ENCODE data around the gene PRPF6. TPM values are rescaled to one million over a fixed set of nuclear protein-coding genes. Genes with fewer than 3 reads are reported as not detected.
A peak's percentile ranks its signal among the peaks of the same experiment; 100 is the strongest.

PRPF6 gene
- total and polyA plus RNA-seq, 2 of the 13 experiments (the other 11 are each of a cell fraction or from before 2014, with no cell fraction given) = 63.7 to 101 TPM

- TF ChIP-seq ZFYVE20 (CRISPR knock-in tag; IDR thresholded peaks at IDR 0.05; ENCODE audit: borderline replicate concordance, low read depth) (no peak), EP300 (IDR thresholded peaks at IDR 0.05; ENCODE audit: low read depth in 2 of 2, low read length in 2 of 2) (no peak; a peak in 1 of 4 replicates), EP300 (CRISPR knock-in tag; IDR thresholded peaks at IDR 0.05; ENCODE audit: borderline replicate concordance) (0 out of 2 replicates have a peak, but pooled peaks have one; percentile 37), ATM (IDR thresholded peaks at IDR 0.05; ENCODE audit: borderline replicate concordance) (no peak), PTBP1 (IDR thresholded peaks at IDR 0.05; ENCODE audit: low read depth, low read length, poor library complexity, severe bottlenecking) (peak; percentile 97), XBP1 (CRISPR knock-in tag; IDR thresholded peaks at IDR 0.05) (no peak), ZNF646 (CRISPR knock-in tag; IDR thresholded peaks at IDR 0.05) (no peak), ZNF740 (CRISPR knock-in tag; IDR thresholded peaks at IDR 0.05) (no peak), REXO4 (CRISPR knock-in tag; IDR thresholded peaks at IDR 0.05; ENCODE audit: borderline replicate concordance) (no peak), RBM39 (IDR thresholded peaks at IDR 0.05; ENCODE audit: low read depth, low read length, poor library complexity, severe bottlenecking) (peak; percentile 93), CERS6 (CRISPR knock-in tag; IDR thresholded peaks at IDR 0.05) (no peak), JUND (CRISPR knock-in tag; IDR thresholded peaks at IDR 0.05) (0 out of 2 replicates have a peak, but pooled peaks have one; percentile 48), MED13 (CRISPR knock-in tag; IDR thresholded peaks at IDR 0.05) (no peak), STAT5B (CRISPR knock-in tag; IDR thresholded peaks at IDR 0.05) (0 out of 2 replicates have a peak, but pooled peaks have one; percentile 65), ZNF121 (CRISPR knock-in tag; IDR thresholded peaks at IDR 0.05) (peak; percentile 61; the same call in 1 of the 2 replicates), NAIF1 (CRISPR knock-in tag; IDR thresholded peaks at IDR 0.05; ENCODE audit: borderline replicate concordance) (no peak), HCFC1 (IDR thresholded peaks at IDR 0.05; ENCODE audit: low read depth, low read length) (peak; percentile 7; the same call in 1 of the 2 replicates), ZBTB43 (CRISPR knock-in tag; conservative IDR thresholded peaks at IDR 0.05) (no peak; the same call in 1 of the 2 replicates), ZSCAN25 (CRISPR knock-in tag; IDR thresholded peaks at IDR 0.05) (peak; percentile 67), MED1 (CRISPR knock-in tag; IDR thresholded peaks at IDR 0.05) (peak; percentile 71), ZNF644 (CRISPR knock-in tag; IDR thresholded peaks at IDR 0.05; ENCODE audit: low read depth) (no peak), ZNF354B (CRISPR knock-in tag; IDR thresholded peaks at IDR 0.05) (no peak; the same call in 1 of the 2 replicates)
Observed at GRCh38 chr20:63957004-63957689, 23.8 kb upstream of the PRPF6 start (continued).

All from HepG2 (cell line).